DND-41 (cell line): ENCODE data around the gene COPS9.

ENCODE experiments used
- ATAC-seq: fragments of 200-7000 bp; cut with Tn5 transposase; 3 replicates; pipeline ENCODE4 v1.9.1; 2021; ENCODE audit warnings: low read depth; ENCODE audit not compliant: insufficient read depth
- DNase-seq: peaks from one replicate; pipeline ENCODE4 v3.0.0-alpha.2; 2020
- H2AFZ ChIP-seq: 2 replicates; pipeline ENCODE4 v1.6.0; 2012; ENCODE audit warnings: low read depth, low read length
- H3K27ac ChIP-seq: 2 replicates; pipeline ENCODE4 v1.5.1; 2012; ENCODE audit warnings: low read length, inconsistent platforms
- H3K27me3 ChIP-seq: fragments of 200-600 bp; sonication (generic); 2 replicates; pipeline ENCODE4 v1.6.0; 2012; ENCODE audit warnings: low read length, mild to moderate bottlenecking, inconsistent platforms; ENCODE audit not compliant: insufficient read depth, poor library complexity
- H3K36me3 ChIP-seq: 2 replicates; pipeline ENCODE4 v1.5.1; 2012; ENCODE audit warnings: low read length, inconsistent platforms; ENCODE audit not compliant: insufficient read depth
- H3K4me1 ChIP-seq: 2 replicates; pipeline ENCODE4 v1.5.1; 2012; ENCODE audit warnings: mild to moderate bottlenecking, low read length; ENCODE audit not compliant: insufficient read depth
- H3K4me2 ChIP-seq: 2 replicates; pipeline ENCODE4 v1.6.0; 2012; ENCODE audit warnings: mild to moderate bottlenecking, moderate library complexity, low read length, inconsistent platforms; ENCODE audit not compliant: insufficient read depth
- H3K4me3 ChIP-seq, 2 experiments: fragments of 200-600 bp in 1 of 2; shearing (Covaris generic) in 1 of 2; 2 replicates each; pipeline ENCODE4 v1.5.1; 2012 to 2016; ENCODE audit warnings: inconsistent platforms in 2 of 2, low read length in 2 of 2, mild to moderate bottlenecking in 2 of 2, low read depth in 1 of 2, moderate library complexity in 1 of 2
- H3K79me2 ChIP-seq: 2 replicates; pipeline ENCODE4 v1.6.0; 2012; ENCODE audit warnings: low read length, inconsistent platforms; ENCODE audit not compliant: insufficient read depth
- H3K9ac ChIP-seq: 2 replicates; pipeline ENCODE4 v1.6.0; 2012; ENCODE audit warnings: low read depth, mild to moderate bottlenecking, inconsistent platforms, low read length, moderate library complexity
- H3K9me3 ChIP-seq: 2 replicates; pipeline ENCODE4 v1.5.1; 2012; ENCODE audit warnings: low read length, moderate library complexity, mild to moderate bottlenecking, inconsistent platforms; ENCODE audit not compliant: insufficient read depth, severe bottlenecking
- H4K20me1 ChIP-seq: 2 replicates; pipeline ENCODE4 v1.6.0; 2012; ENCODE audit warnings: low read length; ENCODE audit not compliant: insufficient read depth
- CTCF ChIP-seq: IDR thresholded peaks from 2 replicates; pipeline ENCODE4 v1.5.1; 2012; ENCODE audit warnings: borderline replicate concordance, low read length, moderate library complexity, mild to moderate bottlenecking; ENCODE audit not compliant: poor library complexity, severe bottlenecking; ENCODE audit errors: extremely low read depth
- EZH2 ChIP-seq: IDR thresholded peaks from 3 replicates; pipeline ENCODE4 v1.6.1; 2012; ENCODE audit warnings: borderline replicate concordance, low read depth, mild to moderate bottlenecking, moderate library complexity, low read length, inconsistent platforms; ENCODE audit not compliant: severe bottlenecking

COPS9 gene

GRCh38 chr2:240107477-240107796, 28.7 kb downstream of the COPS9 start:
- H3K4me2 ChIP-seq: no peak overlapping the region
- H2AFZ ChIP-seq: no peak overlapping the region
- H3K9ac ChIP-seq: no peak overlapping the region
- TF ChIP-seq EZH2 (no peak), CTCF (no peak)
- no peaks in the 10 kb centered on the region for H4K20me1 ChIP-seq
- no peak overlapping the region for H3K27ac ChIP-seq
- ATAC-seq: no peak
- H3K4me1 ChIP-seq: no peaks in the 10 kb centered on the region
- H3K36me3 ChIP-seq: no peaks in the 10 kb centered on the region
- DNase-seq: no peak
- no peaks in the 10 kb centered on the region for H3K9me3 ChIP-seq
- H3K27me3 ChIP-seq: peaks cover 18% of the 10 kb centered on the region
- H3K4me3 ChIP-seq: no peak overlapping the region
- H3K79me2 ChIP-seq: no peaks in the 10 kb centered on the region

GRCh38 chr2:240106765-240107476, 29.2 kb downstream of the COPS9 start:
- peaks cover 19% of the 10 kb centered on the region for H3K27me3 ChIP-seq
- H3K36me3 ChIP-seq: no peaks in the 10 kb centered on the region
- no peak overlapping the region for H3K4me3 ChIP-seq
- no peaks in the 10 kb centered on the region for H3K4me1 ChIP-seq
- no peak overlapping the region for H3K27ac ChIP-seq
- H3K9ac ChIP-seq: no peak overlapping the region
- no peak overlapping the region for H3K4me2 ChIP-seq
- H3K9me3 ChIP-seq: no peaks in the 10 kb centered on the region
- no peak overlapping the region for H2AFZ ChIP-seq
- TF ChIP-seq EZH2 (no peak), CTCF (no peak)
- no peaks in the 10 kb centered on the region for H3K79me2 ChIP-seq
- DNase-seq (no peak), ATAC-seq (no peak)
- no peaks in the 10 kb centered on the region for H4K20me1 ChIP-seq

GRCh38 chr2:240105982-240106381, 30.1 kb downstream of the COPS9 start:
- Histone ChIP-seq H3K9me3 (no peaks in the 10 kb centered on the region), H3K9ac (no peak overlapping the region), H3K4me3 (no peak overlapping the region), H3K27ac (no peak overlapping the region), H2AFZ (no peak overlapping the region), H4K20me1 (no peaks in the 10 kb centered on the region), H3K4me2 (no peak overlapping the region), H3K79me2 (no peaks in the 10 kb centered on the region), H3K36me3 (no peaks in the 10 kb centered on the region), H3K27me3 (peaks cover 20% of the 10 kb centered on the region), H3K4me1 (no peaks in the 10 kb centered on the region)
- TF ChIP-seq CTCF (no peak), EZH2 (no peak)
- no peak for ATAC-seq
- DNase-seq: no peak
